T-helper 1 cell treated with Interleukin-12 subunit alpha and Interleukin-12 subunit beta and Interleukin-4 antibody, amounts not matched to agents 30 μg/mL and 1 μg/mL, for 36 hours (primary cell): Measurements from ENCODE around the gene RNF10.
"Not testable (repeated sequence)": the region's sequence is repeated elsewhere in the genome, so short reads cannot be mapped to it uniquely, and the experiment has no call there.

Source experiments
- H3K27ac Mint-ChIP-seq: one replicate; pipeline ENCODE4 v1.8.0; 2021; ENCODE audit warnings: mild to moderate bottlenecking, mixed read lengths
- H3K27me3 Mint-ChIP-seq: one replicate; pipeline ENCODE4 v1.8.0; 2021; ENCODE audit warnings: low read depth, mixed read lengths
- H3K36me3 Mint-ChIP-seq: one replicate; pipeline ENCODE4 v1.8.0; 2021; ENCODE audit warnings: low read depth, mixed read lengths
- H3K4me1 Mint-ChIP-seq: one replicate; pipeline ENCODE4 v1.8.0; 2021; ENCODE audit warnings: low read depth, mixed read lengths
- H3K4me3 Mint-ChIP-seq: one replicate; pipeline ENCODE4 v1.8.0; 2021; ENCODE audit warnings: mild to moderate bottlenecking, moderate library complexity, mixed read lengths
- H3K9me3 Mint-ChIP-seq: one replicate; pipeline ENCODE4 v1.8.0; 2021; ENCODE audit warnings: mixed read lengths

RNF10 gene

DNA sequence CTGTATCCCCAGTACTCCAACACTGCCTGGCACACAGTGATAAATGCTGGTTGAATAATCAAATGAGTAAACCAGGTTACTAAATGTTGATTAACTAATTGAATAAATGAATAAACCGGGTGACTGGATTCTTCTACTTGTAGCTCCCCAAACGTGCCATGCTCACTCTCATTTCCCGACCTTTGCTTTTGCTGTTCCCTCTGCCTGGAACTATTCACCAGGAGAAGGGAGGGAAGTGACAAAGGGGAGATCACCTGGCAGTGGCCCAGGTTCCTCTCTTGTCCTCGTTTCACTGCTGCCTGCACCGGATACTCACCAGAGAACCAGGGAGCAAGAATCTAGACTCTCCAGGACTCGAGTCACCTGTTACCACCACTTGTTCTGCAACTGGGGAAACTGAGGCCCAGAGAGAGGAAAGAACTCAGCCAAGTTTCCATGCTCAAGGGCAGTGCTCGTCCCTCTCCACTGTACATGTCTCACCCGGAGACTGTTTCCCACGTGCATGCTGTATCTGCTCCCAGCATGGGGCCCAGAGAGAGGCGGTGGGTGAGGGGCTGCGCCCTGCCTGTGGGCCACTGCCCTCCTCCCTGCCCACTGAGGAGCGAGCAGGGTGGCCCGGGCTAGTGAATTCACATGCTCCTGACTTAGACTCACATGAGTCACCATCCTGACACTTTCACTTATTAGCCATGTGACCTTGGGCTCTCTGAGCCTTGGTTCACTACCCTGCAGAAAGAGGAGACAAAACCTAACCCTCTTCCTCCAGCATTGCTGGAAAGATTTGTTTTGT, 64.7 kb downstream of the RNF10 start:
- H3K27me3 Mint-ChIP-seq = peaks cover 10% of the 10 kb centered on the region
- no peak overlapping the region for H3K4me3 Mint-ChIP-seq
- no peak overlapping the region for H3K27ac Mint-ChIP-seq
- no peaks in the 10 kb centered on the region for H3K9me3 Mint-ChIP-seq
- no peaks in the 10 kb centered on the region for H3K36me3 Mint-ChIP-seq
- H3K4me1 Mint-ChIP-seq = no peaks in the 10 kb centered on the region

DNA sequence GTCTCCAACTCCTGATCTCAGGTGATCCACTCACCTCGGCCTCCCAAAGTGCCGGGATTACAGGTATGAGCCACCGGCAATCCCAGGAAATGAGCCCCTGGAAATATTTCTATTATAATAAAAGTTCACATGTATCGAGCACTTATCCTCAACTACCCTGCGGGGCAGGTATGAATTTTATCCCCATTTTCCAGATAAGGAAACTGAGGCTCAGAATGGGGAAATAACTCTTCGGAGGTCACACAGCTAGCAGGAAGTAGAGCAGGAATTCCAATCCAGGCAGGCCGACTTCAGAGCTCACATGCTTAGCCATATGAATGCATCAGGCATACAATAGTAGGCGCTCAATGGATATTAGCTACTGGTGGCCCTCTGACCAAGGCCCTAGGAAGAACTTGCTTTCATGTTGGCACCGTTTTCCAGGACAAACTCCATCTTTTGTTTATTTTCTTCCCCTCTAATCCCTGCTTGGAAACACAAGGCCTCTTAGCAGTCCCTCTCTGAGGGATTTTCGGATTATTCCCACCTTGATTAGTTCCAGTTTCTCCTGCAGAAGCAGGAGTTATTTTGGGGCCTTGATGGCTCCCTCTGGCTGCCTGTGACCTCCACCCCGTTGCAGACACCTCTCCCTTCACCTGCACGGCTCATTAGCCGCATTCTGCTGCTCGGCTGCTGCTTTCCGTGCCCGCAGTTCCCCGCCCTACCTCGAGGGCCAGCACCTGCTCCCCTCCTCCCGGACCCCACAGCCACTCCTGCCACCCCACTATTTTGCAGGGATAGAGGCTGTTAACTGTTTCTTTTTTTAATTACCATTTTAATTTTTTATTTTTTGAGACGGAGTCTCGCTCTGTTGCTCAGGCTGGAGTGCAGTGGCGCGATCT, 65.8 kb downstream of the RNF10 start:
- no peaks in the 10 kb centered on the region for H3K36me3 Mint-ChIP-seq
- H3K4me1 Mint-ChIP-seq = no peaks in the 10 kb centered on the region

DNA sequence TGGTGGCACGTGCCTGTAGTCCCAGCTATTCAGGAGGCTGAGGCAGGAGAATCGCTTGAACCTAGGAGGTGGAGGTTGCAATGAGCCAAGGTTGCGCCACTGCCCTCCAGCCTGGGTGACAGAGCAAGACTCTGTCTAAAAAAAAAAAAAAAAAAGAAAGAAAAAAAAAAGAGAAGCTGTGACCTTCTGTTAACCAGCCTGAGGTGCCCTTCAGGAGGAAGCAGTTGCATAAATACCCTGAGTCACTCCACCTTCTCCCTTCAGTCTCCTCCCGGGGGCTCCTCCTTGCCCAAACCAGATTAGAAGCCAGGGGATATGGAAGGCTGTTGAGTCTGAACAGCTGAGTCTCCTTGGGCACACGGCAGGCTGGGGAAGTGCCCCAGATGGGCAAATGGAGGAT, 68.3 kb downstream of the RNF10 start:
- not testable (repeated sequence) for H3K36me3 Mint-ChIP-seq, H3K27ac Mint-ChIP-seq, H3K4me3 Mint-ChIP-seq, H3K27me3 Mint-ChIP-seq, H3K4me1 Mint-ChIP-seq, H3K9me3 Mint-ChIP-seq

More for the DNA sequence above, 65.8 kb downstream of the RNF10 start:
- H3K4me3 Mint-ChIP-seq = no peak overlapping the region
- no peaks in the 10 kb centered on the region for H3K9me3 Mint-ChIP-seq
- no peak overlapping the region for H3K27ac Mint-ChIP-seq
- H3K27me3 Mint-ChIP-seq = peaks cover 9% of the 10 kb centered on the region

GRCh38 chr12:120610560-120610959, 76.4 kb downstream of the RNF10 start:
- H3K36me3 Mint-ChIP-seq = no peaks in the 10 kb centered on the region
- H3K9me3 Mint-ChIP-seq = no peaks in the 10 kb centered on the region
- H3K4me3 Mint-ChIP-seq = no peak overlapping the region
- H3K27ac Mint-ChIP-seq = no peak overlapping the region
- peaks cover 2% of the 10 kb centered on the region for H3K4me1 Mint-ChIP-seq
- peaks cover 10% of the 10 kb centered on the region for H3K27me3 Mint-ChIP-seq

GRCh38 chr12:120611534-120611933, 77.4 kb downstream of the RNF10 start:
- not testable (repeated sequence) for H3K9me3 Mint-ChIP-seq, H3K27ac Mint-ChIP-seq, H3K4me3 Mint-ChIP-seq, H3K27me3 Mint-ChIP-seq, H3K4me1 Mint-ChIP-seq, H3K36me3 Mint-ChIP-seq

- no peak overlapping the region for H3K4me3 Mint-ChIP-seq
- H3K27ac Mint-ChIP-seq = no peak overlapping the region
- H3K4me1 Mint-ChIP-seq = peaks cover 2% of the 10 kb centered on the region
- no peaks in the 10 kb centered on the region for H3K9me3 Mint-ChIP-seq
- peaks cover 21% of the 10 kb centered on the region for H3K27me3 Mint-ChIP-seq
- H3K36me3 Mint-ChIP-seq = no peaks in the 10 kb centered on the region
Measured at GRCh38 chr12:120614848-120615247, 80.7 kb downstream of the RNF10 start.

- not testable (repeated sequence) for H3K27ac Mint-ChIP-seq, H3K4me1 Mint-ChIP-seq, H3K36me3 Mint-ChIP-seq, H3K9me3 Mint-ChIP-seq, H3K4me3 Mint-ChIP-seq
- peaks cover 29% of the 10 kb centered on the region for H3K27me3 Mint-ChIP-seq
Measured at GRCh38 chr12:120617193-120617592, 83.0 kb downstream of the RNF10 start.

- not testable (repeated sequence) for H3K9me3 Mint-ChIP-seq, H3K4me1 Mint-ChIP-seq, H3K4me3 Mint-ChIP-seq, H3K36me3 Mint-ChIP-seq, H3K27ac Mint-ChIP-seq
- H3K27me3 Mint-ChIP-seq = peaks cover 29% of the 10 kb centered on the region
Measured at GRCh38 chr12:120617767-120618166, 83.6 kb downstream of the RNF10 start.

DNA sequence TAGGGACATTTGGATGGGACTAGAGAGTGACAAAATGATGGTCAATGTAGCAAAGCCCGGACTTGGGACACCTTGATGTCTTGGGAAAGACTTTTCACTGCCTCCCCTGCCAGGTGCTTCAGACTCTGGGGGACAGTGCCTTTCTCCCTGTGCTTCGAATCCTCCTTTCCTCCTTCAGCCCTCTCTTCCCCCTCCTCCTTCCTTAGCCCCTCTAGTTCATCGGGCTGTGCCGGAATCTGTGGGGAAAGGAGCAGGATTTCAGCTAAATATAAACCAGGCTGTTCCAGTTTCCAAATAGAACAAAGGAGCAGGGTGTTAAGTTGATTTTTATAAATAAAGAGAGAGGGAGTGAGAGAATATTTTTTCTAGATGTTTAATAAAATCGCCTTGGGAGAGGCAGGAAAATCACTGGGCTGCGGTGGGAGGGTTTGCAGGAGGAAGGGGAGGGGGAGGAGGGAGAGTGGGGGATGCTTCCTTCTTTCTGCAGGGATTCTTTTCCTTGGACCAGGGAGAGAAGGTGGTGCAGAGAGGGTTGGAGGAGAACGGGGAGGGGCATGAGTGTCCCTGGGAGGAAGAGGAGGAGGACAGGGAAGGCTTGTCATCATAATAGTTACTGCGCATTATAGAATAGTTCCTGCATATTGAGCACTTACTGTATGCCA, 84.9 kb downstream of the RNF10 start:
- Mint-ChIP-seq H3K27me3 (peaks cover 26% of the 10 kb centered on the region), H3K4me3 (no peak overlapping the region), H3K4me1 (peaks cover 2% of the 10 kb centered on the region), H3K27ac (no peak overlapping the region), H3K36me3 (no peaks in the 10 kb centered on the region), H3K9me3 (no peaks in the 10 kb centered on the region)

DNA sequence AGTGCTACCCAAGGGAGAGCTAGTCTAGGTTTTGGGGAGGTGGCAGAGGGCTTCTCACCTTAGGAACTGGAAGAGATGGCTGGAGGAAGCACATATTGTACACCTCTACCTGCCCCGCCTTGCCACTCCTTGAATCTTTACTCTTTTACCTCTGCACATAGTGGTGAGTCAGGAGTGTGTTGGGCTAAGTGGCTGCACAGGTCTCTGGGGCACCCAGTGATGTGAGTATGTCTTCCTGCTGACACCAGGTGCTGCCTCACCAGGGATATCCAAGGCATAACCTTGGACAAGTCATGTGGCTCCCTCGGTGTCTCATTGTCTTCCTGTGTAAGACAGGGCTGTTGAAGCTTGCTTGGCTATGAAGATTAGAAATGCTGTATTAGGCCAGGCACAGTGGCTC, 86.5 kb downstream of the RNF10 start:
- H3K4me3 Mint-ChIP-seq = no peak overlapping the region
- no peaks in the 10 kb centered on the region for H3K9me3 Mint-ChIP-seq
- H3K36me3 Mint-ChIP-seq = no peaks in the 10 kb centered on the region
- peaks cover 26% of the 10 kb centered on the region for H3K27me3 Mint-ChIP-seq
- no peaks in the 10 kb centered on the region for H3K4me1 Mint-ChIP-seq
- H3K27ac Mint-ChIP-seq = no peak overlapping the region

DNA sequence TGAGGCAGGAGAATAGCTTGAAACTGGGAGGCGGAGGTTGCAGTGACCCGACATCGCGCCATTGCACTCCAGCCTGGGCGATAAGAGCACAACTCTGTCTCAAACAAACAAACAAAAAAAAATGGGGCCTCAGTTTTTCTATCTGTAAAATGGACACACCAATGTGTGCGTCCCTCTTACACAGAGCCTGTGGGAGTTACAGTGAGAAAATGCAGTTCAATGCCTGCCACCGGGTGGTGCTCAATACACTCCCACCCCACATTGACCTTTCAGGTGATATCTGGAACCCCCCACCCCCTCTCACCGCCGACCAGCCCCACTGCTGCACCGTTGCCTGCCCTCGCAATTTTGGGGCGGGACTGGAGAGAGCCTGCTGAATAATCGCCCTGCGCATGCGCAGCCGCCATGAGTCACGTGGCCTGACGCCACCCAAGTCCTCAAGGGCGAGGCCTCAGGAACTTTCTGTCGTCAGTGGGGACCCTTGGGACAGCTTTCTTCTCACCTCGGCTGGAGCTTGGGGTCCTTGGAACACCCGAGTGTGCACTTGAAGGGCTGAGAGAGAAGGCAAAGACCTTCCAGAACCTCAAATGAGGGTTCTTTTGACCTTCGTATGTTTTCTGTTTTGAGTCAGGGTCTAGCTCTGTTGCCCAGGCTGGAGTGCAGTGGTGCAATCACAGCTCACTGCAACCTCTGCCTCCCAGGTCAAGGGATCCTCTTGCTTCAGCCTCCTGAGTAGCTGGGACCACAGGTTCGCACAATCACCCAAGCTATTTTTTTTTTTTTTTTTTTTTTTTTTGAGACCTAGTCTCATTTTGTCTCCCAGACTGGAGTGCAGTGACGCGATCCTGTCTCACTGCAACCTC, 91.6 kb downstream of the RNF10 start:
- no peak overlapping the region for H3K4me3 Mint-ChIP-seq
- H3K9me3 Mint-ChIP-seq = no peaks in the 10 kb centered on the region
- H3K27me3 Mint-ChIP-seq = peaks cover 4% of the 10 kb centered on the region
- no peak overlapping the region for H3K27ac Mint-ChIP-seq
- no peaks in the 10 kb centered on the region for H3K4me1 Mint-ChIP-seq
- no peaks in the 10 kb centered on the region for H3K36me3 Mint-ChIP-seq
